Frontal cortex (tissue), 4 donors: ENCODE data around the gene B4GALNT3. TPM values are rescaled to one million over a fixed set of nuclear protein-coding genes. Genes with fewer than 3 reads are reported as not detected.

Experiments used
- DNase-seq, 2 donors: peaks; one replicate each; pipeline ENCODE4 v3.0.0; 2012; ENCODE audit warnings: low spot score in 2 of 2
- FAIRE-seq: peaks from 2 replicates; lab custom pipeline; 2012; peaks lifted over from hg19 to GRCh38; lab: Jason Lieb, UNC
- total RNA-seq: library from RNA; depleted of rRNA; stranded (reverse); fragments of >200 nt; gene quantifications from one replicate; pipeline ENCODE4 v1.2.3, GENCODE V29; 2014
- donor health status: control.
- donor health status: control.
- donor health status: control.

B4GALNT3 gene
- total RNA-seq, 1 donor from 2014 or later, result 2.4 TPM

DNA sequence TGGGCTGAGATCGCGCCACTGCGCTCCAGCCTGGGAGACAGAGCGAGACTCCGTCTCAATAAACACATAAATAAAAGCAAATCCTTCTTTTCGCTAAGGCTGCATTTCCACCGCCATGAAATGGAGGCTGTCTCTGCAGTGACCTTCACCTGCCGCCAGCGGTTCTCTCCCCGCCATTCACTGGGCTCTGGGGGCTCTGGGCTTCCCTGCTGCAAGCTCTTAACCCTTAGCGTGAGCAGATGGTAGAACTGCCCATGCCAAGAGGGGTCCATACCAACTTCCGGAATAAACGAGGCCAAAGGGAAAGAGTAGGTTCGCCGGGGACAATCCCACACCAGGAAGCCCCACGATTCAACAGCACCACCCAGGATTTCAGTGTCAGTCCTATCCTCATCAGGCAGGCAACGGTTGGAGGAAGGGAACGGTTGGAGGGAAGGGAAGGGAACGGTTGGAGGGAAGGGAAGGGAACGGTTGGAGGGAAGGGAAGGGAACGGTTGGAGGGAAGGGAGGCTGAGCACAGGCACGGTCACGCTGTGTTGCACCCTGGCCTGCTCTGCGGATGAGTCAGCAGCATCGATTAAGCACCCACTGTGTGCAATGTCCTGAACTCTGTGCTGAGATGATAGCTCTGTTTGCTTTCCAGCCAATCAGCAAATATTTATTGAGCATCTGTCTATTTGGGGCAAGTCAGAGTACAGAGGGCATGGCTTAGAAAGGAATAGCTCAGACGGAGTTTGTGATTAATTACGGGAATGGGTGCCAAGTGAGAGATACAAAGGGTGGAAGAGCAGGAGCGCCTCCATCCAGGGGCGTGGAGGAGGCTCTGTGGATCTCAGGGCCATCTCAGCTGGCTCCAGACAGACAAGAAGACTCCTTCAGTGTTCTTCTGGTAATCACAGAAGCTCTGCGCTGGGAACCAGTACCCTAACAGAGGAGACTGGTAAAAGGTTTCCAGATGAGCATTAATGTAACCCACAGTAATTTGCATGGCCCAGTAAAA is 125.6 kb downstream of the B4GALNT3 start:
- FAIRE-seq (no peak), DNase-seq (no peak)

DNA sequence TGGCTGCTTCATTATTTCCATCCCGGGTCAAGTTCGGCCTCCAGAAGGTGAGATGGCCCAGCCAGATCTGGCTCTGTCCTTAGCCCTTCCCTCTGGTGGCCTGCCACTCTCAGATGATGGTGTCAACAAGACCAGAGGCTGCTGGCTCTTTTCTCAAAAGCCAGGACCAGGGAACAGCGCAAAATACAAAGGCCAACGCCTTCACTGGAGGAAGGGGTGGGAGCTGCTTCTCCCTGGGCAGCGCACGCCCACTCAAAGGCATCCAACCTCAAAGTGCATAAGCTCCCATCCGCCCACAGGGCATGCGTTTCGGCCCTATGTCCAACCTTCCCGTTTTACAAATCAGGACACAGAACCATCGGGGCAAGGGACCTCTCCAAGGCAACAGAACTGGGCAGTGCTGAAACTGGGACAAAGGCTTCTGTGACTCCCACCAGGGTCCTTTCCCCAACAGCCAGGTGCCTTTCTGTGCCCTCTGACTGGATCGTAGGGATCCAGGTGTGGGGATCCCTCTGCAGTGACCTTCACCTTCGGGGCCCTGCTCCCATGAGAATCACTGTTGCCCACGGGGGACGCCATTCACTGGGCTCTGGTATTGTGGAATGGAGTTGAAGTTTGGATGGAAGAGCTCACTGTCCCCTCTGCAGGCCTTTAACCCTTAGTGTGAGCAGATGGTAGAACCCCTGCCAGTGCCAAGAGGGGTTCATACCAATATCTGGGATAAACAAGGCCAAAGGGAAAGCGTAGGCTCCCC is 126.8 kb downstream of the B4GALNT3 start:
- FAIRE-seq, result no peak

DNA sequence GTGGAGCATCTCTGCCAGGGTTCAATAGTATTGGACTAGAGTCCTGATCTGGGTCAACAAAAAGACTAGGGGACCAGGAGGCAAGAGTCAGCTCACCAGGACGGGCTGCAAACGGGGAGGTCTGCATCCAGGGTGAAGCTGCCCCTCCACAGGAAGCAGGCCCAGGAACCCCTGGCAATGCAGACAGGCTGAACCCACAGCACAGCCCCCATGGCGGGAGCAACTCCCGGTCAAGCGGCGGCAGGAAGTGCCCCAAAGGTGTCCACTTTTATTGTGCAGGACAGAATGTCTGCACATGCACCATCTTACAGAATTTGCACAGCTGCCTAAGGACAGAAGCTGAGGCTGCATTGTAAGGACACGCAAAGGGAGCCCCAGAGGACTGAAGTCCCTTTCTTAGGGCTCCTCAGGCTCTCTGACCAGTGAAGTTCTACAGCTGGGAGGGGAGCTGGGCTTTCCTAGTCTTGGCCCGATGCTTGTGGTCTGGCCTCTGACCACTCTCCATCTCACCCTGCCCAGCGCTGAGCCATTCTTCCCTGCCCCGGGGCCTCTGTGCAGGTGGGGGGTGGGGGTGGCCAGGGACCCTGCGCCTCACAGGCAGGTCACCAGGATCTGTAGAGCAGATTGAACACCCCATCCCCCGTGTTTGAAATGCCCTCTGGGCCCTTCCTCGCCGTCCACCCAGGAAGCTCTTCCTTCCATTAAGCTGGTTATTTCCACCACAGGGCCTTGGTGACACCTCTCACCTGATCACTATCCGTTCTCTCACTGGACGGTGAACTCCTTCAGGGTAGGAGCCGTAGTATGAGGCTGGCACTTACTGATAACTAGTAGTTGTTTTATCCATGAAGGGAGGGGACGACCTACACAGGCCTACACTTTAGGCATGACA is 127.6 kb downstream of the B4GALNT3 start:
- FAIRE-seq, result no peak
- DNase-seq, result no peak

More for the DNA sequence above, 126.8 kb downstream of the B4GALNT3 start:
- DNase-seq, result no peak

- FAIRE-seq (no peak), DNase-seq (no peak)
Measured at GRCh38 chr12:588024-588322, 128.2 kb downstream of the B4GALNT3 start.

DNA sequence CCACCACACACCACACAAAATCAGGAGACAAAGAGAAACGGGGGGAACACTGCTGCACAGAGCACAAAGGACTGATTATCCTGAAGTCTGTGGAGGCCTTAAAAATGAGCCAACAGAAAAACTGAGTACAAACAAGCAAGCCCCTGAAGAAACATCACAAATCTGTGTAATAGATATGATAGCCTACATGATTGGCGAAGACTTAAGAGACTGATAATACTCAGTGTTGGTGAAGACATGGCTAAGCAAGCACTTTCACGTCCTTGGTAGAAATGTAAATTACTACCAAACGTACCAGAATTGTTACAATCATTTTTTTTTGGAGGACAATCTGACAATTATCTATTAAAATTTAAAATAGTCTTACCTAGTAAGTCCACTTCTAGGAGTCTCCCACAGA is 128.9 kb downstream of the B4GALNT3 start:
- FAIRE-seq (no peak), DNase-seq (no peak)

DNA sequence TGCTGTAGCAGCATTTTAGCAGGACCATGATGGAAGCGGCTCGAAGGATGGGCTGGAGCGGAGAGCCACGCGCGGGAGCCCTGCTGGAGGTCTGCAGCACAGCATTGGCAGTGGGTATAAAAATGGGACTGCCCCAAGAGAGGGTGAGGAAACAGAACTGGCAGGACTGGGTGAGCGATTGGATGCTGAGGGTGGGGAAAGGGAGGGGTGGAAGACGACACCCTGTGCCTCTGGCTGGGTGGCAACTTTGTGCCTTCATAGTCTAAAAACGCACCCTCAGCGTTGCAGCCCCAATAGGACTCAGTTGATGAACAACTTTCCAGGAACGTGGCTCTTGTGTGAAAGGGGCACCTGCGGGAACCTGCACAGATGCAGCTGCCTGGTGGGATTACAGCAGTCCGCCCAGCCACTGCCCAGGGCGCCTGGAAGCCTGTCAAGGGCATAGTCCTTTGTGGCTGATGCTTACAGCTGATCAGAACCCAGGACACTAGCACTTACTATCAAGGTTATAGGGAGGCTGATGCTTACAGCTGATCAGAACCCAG is 130.5 kb downstream of the B4GALNT3 start:
- DNase-seq (no peak), FAIRE-seq (no peak)

- FAIRE-seq (no peak), DNase-seq (no peak)
Measured at GRCh38 chr12:591167-592023, 131.7 kb downstream of the B4GALNT3 start.

DNA sequence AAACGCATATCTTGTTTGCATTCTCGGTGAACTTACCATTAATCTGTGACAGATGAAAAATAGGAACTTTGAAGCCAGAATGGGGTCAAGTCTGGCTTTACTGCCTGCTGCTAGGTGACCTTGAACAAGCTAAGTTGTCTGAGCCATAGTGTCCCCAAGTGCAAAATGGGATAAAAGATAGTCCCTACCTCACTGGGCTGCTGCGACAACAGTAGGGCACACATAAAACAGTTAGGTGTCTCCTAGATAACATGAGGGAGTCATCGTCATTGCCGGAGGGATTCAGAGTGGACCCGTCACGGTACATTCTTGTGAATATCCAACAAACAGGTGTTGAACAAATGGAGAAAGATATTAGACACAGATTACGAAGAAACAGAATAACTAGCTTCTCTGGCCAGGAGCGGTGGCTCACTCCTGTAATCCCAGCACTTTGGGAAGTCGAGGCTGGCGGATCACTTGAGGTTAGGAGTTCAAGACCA is 132.3 kb downstream of the B4GALNT3 start:
- no peak for FAIRE-seq
- DNase-seq, result no peak

DNA sequence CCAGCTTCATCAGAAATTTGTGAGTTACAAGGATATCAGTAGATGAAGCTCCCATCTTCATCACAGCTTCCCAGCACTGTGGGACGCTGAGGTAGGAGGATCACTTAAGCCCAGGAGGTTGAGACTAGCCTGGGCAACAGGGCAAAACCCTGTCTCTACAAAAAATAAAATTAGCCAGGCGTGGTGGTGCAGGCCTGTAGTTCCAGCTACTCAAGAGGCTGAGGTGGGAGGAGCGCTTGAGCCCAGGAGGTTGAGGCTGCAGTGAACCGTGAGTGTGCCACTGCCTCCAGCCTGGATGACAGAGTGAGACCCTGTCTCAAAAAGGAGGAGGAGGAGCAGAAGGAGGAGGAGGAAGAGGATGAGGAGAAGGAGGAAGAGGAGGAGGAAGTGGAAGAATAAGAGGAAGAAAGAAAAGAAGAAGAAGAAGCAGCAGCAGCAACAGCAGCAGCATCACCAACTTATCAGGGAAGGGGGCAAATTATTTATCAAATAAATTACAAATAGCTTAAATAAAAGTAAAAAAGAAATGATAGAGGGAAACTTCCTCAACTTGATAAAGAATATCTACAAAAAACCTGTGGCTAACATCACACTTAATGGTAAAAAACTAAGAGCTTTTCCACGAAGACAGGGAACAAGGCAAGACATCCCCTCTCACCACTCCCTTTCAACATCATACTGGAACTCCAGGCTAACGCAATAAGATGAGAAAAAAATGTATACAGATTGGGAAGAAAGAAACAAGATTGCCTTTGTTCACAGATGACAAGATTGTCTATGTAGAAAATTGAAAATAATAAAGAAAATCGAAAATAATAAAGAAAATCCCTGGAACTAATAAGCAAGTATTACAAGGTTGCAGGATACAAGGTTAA is 133.9 kb downstream of the B4GALNT3 start:
- FAIRE-seq (no peak), DNase-seq (no peak)

- DNase-seq (no peak), FAIRE-seq (no peak)
Measured at GRCh38 chr12:597926-598568, 138.3 kb downstream of the B4GALNT3 start.

GRCh38 chr12:599756-600155 is 140.0 kb downstream of the B4GALNT3 start:
- DNase-seq (no peak), FAIRE-seq (no peak)

DNA sequence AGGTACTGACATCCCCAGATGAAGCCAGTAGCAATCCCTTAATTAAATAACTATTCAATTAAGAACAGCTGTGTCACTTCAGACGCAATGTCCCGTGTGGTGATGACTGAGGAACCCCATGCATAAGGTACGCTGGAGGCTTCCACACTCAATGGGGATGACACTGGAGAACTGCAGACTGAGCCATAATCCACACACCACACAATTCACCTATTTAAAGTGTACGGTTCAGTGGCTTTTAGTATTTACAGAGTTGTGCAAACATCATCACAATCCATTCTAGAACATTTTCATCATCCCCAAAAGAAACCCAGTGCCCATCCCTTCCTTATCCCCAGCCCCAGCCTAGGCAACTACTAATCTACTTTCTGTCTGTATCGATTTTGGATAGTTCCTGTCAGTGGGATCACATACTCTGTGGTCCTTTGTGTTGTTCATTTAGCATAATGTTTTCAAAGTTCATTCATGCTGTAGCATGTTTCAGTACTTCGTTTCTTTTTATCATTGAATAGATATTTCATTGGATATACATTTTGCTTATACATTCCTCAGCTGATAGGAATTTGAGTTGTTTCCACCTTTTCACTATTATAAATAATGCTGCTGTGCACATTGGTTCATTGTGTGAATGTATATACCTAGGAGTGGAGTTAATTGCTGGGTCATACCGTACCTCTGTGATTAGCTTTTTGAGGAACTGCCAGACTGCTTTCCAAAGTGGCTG is 142.4 kb downstream of the B4GALNT3 start:
- DNase-seq (no peak), FAIRE-seq (no peak)

DNA sequence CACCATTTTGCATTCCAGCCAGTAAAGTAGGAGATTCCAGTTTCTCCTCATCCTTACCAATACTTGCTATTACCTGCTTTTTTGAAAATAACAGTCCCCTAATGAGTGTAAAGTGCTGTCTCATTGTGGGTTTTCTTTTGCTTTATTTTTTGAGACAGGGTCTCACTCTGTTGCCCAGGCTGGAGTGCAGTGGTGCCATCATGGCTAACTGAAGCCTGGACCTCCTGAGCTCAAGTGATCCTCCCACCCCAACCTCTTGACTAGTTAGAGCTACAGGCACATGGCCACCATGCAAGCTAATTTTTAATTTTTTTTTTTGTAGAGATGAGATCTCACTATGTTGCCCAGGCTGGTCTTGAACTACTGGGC is 142.9 kb downstream of the B4GALNT3 start:
- FAIRE-seq (no peak), DNase-seq (no peak)

- FAIRE-seq, result no peak
- DNase-seq, result no peak
Measured at GRCh38 chr12:604956-605355, 145.2 kb downstream of the B4GALNT3 start.

- DNase-seq (no peak), FAIRE-seq (no peak)
Measured at GRCh38 chr12:607541-608001, 147.8 kb downstream of the B4GALNT3 start.

DNA sequence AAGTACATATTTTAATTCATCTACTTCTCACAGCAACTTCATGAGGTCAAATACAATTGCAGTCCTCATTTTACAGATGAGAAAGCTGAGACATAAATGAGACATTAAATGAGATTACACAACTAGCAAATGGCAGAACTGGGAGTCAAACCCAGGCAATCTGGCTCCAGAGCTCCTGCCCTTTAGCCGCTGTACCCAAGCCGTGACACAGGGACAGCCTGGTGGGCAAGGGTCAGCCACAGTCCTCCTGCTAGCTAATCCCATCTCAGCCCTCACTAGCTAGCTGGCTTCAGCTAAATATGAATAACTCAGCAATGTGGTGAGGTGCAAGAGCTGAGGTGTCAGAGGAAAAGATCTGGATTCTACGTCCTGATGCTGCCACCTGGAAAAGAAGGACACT is 148.7 kb downstream of the B4GALNT3 start:
- DNase-seq, result no peak
- FAIRE-seq, result no peak

GRCh38 chr12:608921-609320 is 149.2 kb downstream of the B4GALNT3 start:
- FAIRE-seq, result no peak

More at GRCh38 chr12:608921-609320, 149.2 kb downstream of the B4GALNT3 start:
- no peak for DNase-seq
